HTERT RPE-1 (cell line): Measurements from ENCODE around the gene EPB41L2.
"Not testable (repeated sequence)": the region's sequence is repeated elsewhere in the genome, so short reads cannot be mapped to it uniquely, and the experiment has no call there.

Experiments used
- in situ Hi-C: fragments of 300-500 bp; cut with MboI; formaldehyde crosslinking; loops from 4 replicates; pipeline ENCODE4 v1.14.3; 2020; ENCODE audit warnings: low sequenced_read_pairs

The EPB41L2 gene

DNA sequence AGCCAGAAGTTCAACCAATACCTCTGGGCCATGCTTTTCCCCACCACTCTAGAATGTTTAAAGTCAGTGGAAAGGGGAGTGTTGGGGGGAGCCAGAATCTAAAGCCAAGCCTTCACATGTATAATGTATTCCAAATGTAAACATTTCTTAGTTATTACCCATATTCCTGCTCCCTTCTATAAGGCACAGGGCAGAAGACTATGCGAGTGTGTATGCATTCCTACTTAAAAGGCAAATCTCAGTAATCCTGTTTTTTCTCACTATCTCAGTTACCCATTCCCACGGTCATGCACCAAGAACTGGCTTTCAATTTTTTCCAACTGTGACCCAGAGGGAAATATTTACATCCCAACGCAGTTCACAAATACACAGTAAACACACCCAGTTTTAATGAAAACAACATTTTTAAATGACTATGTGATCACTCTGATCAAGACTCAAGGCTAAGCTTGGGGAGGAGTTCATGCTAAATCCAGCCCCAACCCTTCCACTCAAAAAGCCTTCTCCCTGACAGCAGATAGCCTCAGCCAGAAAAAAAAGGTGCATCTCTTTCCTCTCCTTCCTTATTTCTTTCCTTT lies 57.5 kb downstream of the EPB41L2 start:
- in situ Hi-C loops, result no loop called here

DNA sequence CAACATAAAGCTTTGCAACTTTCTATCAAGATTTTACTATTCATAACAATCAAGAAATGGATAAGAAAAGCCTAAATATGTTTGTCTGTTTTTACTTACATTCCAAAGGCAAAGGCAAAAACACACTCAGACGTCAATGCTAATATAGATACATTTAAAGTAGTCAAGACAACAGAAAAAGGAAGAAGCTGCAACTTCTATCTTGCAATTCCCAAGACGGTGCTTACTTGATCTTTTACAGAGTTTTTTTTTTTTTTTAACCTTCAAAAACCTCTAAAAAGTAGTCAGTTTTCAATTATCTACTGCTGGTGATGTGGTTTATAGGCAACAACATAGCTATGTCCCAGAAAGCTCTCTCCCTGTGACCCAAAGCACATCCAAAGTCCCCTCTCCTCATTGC lies 58.1 kb downstream of the EPB41L2 start:
- in situ Hi-C loops, result no loop called here

DNA sequence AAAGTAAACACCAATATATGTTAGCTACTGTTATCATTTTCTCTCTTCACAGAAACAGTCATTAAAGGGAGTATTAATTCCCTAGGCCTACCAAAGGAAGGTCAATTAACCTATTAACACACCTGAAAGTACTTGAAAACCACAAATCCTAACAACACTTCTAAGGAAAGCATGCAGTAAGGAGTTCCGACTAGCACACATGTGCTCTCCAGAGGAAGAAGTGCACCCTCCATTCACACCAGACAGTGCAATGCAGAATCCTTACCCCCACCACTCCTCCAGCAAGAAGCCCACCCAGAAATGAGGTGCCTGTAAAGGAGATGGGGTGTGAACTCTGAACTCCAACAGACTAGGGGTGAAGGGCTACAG lies 58.7 kb downstream of the EPB41L2 start:
- in situ Hi-C loops, result no loop called here

- in situ Hi-C loops, result no loop called here
Observed at GRCh38 chr6:131003488-131004386, 59.3 kb downstream of the EPB41L2 start.

GRCh38 chr6:131002661-131002980 lies 60.4 kb downstream of the EPB41L2 start:
- in situ Hi-C loops, result no loop called here

- in situ Hi-C loops, result no loop called here
Observed at GRCh38 chr6:131001945-131002660, 60.9 kb downstream of the EPB41L2 start.

GRCh38 chr6:131001111-131001736 lies 61.8 kb downstream of the EPB41L2 start:
- in situ Hi-C loops, result no loop called here

GRCh38 chr6:131000544-131000943 lies 62.5 kb downstream of the EPB41L2 start:
- in situ Hi-C loops, result no loop called here

DNA sequence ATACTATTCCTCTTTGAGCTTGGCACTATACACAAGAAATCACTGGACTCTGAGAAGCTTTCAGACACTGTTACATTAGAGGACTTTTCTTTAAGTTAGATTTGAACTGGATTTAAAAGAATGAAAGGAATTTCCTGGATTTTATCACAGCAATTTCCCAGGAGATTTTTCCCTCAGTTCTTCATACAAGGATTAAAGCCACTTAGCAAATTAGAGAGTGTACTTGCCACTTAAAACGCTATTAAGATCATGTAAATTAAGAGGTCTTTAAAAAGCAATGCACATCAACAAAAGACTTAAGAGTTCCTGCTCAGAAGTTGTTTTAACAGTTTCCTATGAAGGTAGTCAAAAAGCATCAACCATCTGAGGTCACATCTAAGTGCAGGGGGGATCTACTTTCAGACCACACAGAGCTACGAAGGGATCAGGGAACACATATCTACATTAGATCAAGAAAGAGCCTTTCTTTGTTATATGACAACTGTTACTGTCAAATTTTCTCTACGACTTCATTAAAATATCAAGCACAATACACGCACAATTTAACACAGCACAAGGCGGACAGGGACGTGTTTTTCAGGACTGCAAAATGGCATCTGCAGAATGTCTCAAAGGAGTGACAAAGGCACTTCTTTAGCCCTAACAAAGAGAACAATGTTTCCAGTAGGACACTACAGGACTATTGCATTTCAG lies 65.8 kb downstream of the EPB41L2 start:
- in situ Hi-C loops, result no loop called here

GRCh38 chr6:130996635-130997034 lies 66.4 kb downstream of the EPB41L2 start:
- in situ Hi-C loops, result no loop called here

DNA sequence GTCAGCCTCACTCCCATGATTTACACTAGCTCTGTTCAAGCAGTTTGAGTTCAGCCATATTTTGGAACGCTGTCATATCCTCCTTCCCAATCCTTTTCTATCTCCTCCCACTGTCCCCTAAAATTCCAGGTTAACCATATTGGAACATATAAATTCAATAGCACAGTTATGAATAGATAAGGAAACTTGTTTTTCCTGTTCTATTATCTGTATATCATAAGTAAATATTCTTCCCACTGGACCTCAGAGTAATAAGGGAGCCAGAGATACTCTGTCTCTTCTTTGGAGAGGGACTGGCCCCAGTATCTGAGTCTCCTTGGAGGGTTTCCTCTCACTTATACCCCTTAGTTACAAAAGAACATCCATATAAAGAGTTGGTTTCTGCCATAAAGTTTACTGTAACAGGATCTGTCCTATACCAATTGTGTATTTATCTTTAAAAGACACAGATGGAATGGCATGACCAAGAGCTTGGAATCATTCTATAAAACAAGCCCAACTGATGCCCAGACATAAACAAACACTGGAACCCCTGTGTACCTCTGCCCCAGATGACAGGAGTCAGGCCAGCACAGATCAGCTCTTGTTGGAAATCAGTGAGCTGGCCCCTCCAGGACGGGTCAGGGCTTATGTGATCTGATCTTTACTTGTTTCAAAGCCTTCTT lies 67.1 kb downstream of the EPB41L2 start:
- in situ Hi-C loops, result no loop called here

DNA sequence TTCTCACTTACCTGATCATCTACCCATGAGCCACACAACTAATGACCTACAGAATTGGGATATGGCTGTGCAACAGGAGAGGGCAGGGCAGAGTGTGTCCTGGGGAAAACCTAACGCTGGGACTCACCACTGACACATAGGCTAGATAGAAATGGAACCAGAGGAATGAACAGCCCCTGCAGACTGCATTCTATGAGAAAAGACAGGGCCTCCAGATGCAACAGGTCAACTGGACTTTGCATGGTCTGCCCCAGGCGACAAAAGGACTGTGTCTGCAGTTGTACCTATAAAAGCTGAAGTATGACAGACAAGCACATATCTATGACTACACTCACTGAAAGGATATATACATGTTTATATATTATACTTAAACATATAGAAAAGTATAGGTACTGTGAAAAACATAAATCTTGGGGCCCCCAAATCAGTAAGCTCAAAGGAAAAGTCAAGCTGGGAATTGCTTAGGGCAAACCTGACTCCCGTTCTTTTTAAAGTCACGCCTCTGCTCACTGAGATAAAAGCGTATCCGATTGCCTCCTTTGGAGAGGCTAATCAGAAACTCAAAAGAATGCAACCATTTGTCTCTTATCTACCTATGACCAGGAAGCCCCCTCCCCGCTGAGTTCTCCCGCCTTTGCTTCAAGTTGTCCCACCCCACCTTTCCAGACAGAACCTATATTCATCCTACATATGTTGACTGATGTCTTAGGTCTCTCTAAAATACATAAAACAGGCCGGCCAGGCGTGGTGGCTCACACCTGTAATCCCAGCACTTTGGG lies 68.5 kb downstream of the EPB41L2 start:
- in situ Hi-C loops, result no loop called here

- in situ Hi-C loops, result no loop called here
Observed at GRCh38 chr6:130993292-130993765, 69.7 kb downstream of the EPB41L2 start.

DNA sequence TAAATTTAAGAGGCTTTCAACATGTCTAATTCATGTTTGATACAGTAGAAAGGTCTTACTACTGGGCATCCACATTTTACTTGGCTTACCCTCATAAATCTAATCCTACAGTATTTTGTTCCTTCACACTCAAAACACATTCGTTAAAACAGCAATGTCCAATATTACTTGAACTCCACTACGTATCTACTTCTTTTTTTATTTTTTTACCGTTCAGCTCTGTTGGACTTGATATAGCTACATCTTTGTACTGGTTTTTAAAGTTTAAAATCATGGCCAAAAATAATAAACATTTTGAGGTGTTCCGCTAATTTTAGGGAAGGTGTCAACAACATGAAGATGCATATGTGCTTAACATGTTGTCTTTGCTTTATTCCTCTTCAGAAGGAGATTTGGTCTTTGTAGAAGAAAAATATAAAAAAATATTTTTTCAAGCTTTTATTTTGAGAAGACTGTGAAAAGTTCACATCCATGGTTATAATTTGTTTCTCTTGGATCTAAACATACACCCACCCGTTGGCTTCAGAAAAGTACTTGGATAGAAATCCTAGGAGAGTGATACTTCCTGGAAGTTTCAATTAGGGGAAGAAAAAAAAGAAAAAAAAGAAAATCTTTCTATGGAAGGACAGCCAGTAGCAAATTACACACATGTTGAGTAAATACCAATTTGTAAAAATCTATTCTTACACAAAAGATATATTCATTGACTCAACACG lies 71.5 kb downstream of the EPB41L2 start:
- in situ Hi-C loops, result no loop called here

DNA sequence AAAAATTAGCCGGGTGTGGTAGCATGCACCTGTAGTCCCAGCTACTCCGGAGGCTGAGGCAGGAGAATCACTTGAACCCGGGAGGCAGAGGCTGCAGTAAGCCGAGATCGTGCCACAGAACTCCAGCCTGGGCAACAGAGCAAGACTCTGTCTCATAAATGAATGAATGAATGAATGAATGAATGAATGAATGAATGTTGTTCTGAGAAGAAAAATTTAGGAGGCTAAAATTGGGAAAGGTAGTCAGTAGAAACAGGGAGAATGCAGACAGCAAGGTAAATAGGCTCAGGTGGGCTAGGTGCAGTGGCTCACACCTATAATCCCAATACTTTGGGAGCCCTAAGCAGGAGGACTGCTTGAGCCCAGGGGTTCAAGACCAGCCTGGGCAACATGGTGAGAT lies 75.5 kb downstream of the EPB41L2 start:
- in situ Hi-C loops, result not testable (repeated sequence)

DNA sequence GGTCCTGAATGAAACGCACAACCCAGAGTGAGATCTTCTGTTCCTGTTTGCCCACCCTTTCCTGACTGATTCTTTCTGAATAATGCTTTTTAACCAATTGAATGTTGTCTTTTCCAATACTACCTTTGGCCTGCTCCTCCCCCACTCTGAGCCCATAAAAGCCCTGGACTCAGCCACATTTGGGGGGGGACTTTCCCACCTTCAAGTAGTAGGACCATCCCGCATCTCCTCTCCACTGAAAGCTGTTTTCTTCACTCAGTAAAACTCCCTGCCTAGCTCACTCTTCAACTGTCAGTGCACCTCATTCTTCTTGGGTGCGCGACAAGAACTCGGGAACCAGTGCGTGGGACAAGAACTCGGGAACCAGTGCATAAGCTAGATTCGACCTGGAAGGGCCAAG lies 77.9 kb downstream of the EPB41L2 start:
- in situ Hi-C loops, result no loop called here

DNA sequence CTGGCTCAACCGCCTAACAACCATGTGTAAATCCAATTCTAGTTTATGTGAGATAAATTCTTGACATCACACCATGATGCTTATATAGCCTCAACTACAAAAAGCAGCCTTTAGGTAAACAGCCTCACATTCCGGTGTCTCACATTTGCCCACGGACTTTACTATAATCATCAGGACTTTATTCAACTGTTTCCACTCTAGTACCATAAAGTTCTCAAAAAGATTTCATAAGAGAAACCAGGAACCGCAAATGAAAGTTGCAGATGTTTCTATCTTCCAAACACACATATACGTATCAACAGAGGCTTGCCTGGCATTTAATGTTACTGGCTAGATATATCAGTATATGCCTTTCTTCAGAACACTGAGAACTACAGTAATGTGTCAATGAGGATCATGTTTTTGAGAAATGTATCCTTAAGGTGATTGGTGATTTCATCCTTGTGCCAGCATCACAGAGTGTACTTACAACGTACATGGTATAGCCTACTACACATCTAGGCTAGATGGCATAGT lies 80.0 kb downstream of the EPB41L2 start:
- in situ Hi-C loops, result no loop called here

DNA sequence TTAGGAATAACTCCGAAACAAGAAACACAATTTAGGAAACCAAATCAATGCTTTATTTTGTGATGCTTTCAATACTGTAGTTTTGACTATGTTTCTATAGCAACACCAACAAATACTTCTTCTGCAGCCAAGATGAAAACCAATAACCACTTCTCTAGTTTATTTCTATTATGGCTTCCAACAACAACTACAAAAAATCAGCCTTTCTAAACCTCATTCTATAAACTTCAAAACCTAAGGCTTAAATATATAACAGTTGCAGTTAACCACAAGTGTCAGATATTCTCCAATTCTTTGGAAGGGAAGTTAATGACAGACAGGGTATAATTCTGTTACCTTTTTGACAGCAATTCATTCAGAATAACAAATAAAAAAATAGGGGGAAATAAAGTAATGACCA lies 80.9 kb downstream of the EPB41L2 start:
- in situ Hi-C loops, result no loop called here

GRCh38 chr6:130981409-130981808 lies 81.6 kb downstream of the EPB41L2 start:
- in situ Hi-C loops, result no loop called here
